Aorta (tissue), 5 donors: ENCODE results near the gene USP6NL. TPM values are rescaled to one million over a fixed set of nuclear protein-coding genes. Genes with fewer than 3 reads are reported as not detected.
"Not testable (repeated sequence)": the region's sequence is repeated elsewhere in the genome, so short reads cannot be mapped to it uniquely, and the experiment has no call there.

Experiments
- ATAC-seq: fragments of 200-7000 bp; cut with Tn5 transposase; one replicate; pipeline ENCODE4 v1.9.1; 2022; ENCODE audit warnings: moderate library complexity; ENCODE audit not compliant: low FRiP score
- DNase-seq, 2 donors: peaks; one replicate each; pipeline ENCODE4 v3.0.0-alpha.2; 2020
- H3K27ac ChIP-seq, 2 donors: one replicate each; pipeline ENCODE4 v1.5.1; 2013; ENCODE audit warnings: low read length in 2 of 2, mild to moderate bottlenecking in 2 of 2, moderate library complexity in 2 of 2, control low read depth in 1 of 2, inconsistent platforms in 1 of 2, low read depth in 1 of 2
- H3K27me3 ChIP-seq, 2 donors: one replicate each; pipeline ENCODE4 v1.6.1; 2013; ENCODE audit warnings: control low read depth in 1 of 2, low read length in 1 of 2, mild to moderate bottlenecking in 1 of 2, moderate library complexity in 1 of 2; ENCODE audit not compliant: insufficient read depth in 2 of 2, control insufficient read depth in 1 of 2
- H3K36me3 ChIP-seq, 2 donors: one replicate each; pipeline ENCODE4 v1.6.1; 2013; ENCODE audit warnings: control low read depth in 1 of 2, low read length in 1 of 2, mild to moderate bottlenecking in 1 of 2; ENCODE audit not compliant: insufficient read depth in 2 of 2, control insufficient read depth in 1 of 2
- H3K4me1 ChIP-seq, 2 donors: one replicate each; pipeline ENCODE4 v1.6.1; 2013; ENCODE audit warnings: low read length in 2 of 2, control low read depth in 1 of 2, mild to moderate bottlenecking in 1 of 2, moderate library complexity in 1 of 2; ENCODE audit not compliant: insufficient read depth in 2 of 2, control insufficient read depth in 1 of 2
- H3K4me3 ChIP-seq, 2 donors: one replicate each; pipeline ENCODE4 v1.5.1; 2013; ENCODE audit warnings: low read length in 2 of 2, control low read depth in 1 of 2, mild to moderate bottlenecking in 1 of 2
- H3K9me3 ChIP-seq: one replicate; pipeline ENCODE4 v1.6.1; 2013; ENCODE audit warnings: mild to moderate bottlenecking, low read length; ENCODE audit not compliant: control insufficient read depth
- WGBS, 2 donors: extraction: QIAGEN DNeasy Blood & Tissue Kit; methylation state at CpG; one replicate each; pipeline ENCODE4 v1.1.7; 2013; 5-methylcytosine and 5-hydroxymethylcytosine counted together
- intact Hi-C, 2 donors: fragments of 100-400 bp; cut with DNase I; formaldehyde crosslinking; loops; one replicate each; pipeline versions ENCODE4 v1.14.2 to v1.15.0; 2022
- polyA plus RNA-seq, 2 donors: library from polyadenylated mRNA; stranded (reverse); fragments of 200-250 nt; gene quantifications; one replicate each; pipeline ENCODE4 v1.2.3, GENCODE V29; 2013
- total RNA-seq, 2 donors: library from RNA; stranded (reverse); fragmentation: NEBNext Ultra II Directional; extraction: Animal tissue kit (Norgen Biotek cat#: 25700); gene quantifications; one replicate each; pipeline ENCODE4 v1.2.1, GENCODE V29; 2021
- donor health status: healthy with polysubstance abuse.
- donor health status: Bipolar disorder and iron deficiency.
- donor health status: DM: no; HTN: no; CAD: no.
- donor health status: DM: no; HTN: no; CAD: no.
- donor health status: DM: yes; HTN: yes; CAD: no.

The USP6NL gene
- total and polyA plus RNA-seq, 4 donors, result 3.8 to 12.5 (median 7.7) TPM

DNA sequence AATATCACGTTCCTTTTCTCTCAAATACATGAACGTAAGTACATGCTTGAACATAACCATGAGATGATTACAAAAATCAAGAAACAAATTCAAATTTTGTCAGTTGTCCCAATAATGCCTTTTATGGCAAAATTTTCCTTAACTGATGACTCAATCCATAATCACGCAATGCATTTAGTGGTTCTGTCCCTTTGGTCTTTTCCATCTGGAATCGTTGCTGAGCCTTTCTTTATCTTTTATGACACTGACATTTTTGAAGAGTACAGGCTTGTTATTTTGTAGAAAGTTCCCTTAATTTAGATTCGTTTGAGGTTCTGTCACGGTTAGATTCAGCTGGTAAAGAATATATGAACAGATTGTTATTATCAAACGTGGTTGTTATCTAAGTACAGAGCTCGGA, 16.5 kb upstream of the USP6NL start:
- H3K36me3 ChIP-seq, H3K27ac ChIP-seq, H3K27me3 ChIP-seq, intact Hi-C loops, DNase-seq, H3K9me3 ChIP-seq, ATAC-seq, H3K4me3 ChIP-seq, H3K4me1 ChIP-seq: not testable (repeated sequence)
- 73 to 77% methylated on average over 8 of the region's 8 CpGs for WGBS, 2 donors

- no peak for ATAC-seq
- no peak for DNase-seq
- Histone ChIP-seq H3K27ac (no peak overlapping the region), H3K4me1 (no peaks in the 10 kb centered on the region), H3K4me3 (no peak overlapping the region), H3K9me3 (peaks cover 2% of the 10 kb centered on the region), H3K27me3 (peaks cover 0 to 1% of the 10 kb centered on the region in 2 donors), H3K36me3 (no peaks in the 10 kb centered on the region)
- intact Hi-C loops, result no loop called here
- 87 to 90% methylated on average over 3 of the region's 3 CpGs for WGBS, 2 donors
Measured at GRCh38 chr10:11626071-11626470, 14.6 kb upstream of the USP6NL start.

- H3K36me3 ChIP-seq, result no peaks in the 10 kb centered on the region
- peaks cover 0 to 1% of the 10 kb centered on the region in 2 donors for H3K27me3 ChIP-seq
- DNase-seq (peak in 1 of 2 donors; percentile 54), ATAC-seq (no peak)
- intact Hi-C loops, result no loop called here
- 79 to 82% methylated on average over 9 of the region's 9 CpGs for WGBS, 2 donors
- H3K9me3 ChIP-seq, result peaks cover 2% of the 10 kb centered on the region
- no peak overlapping the region for H3K4me3 ChIP-seq
- no peaks in the 10 kb centered on the region for H3K4me1 ChIP-seq
- no peak overlapping the region for H3K27ac ChIP-seq
Measured at GRCh38 chr10:11625019-11625735, 13.7 kb upstream of the USP6NL start.

GRCh38 chr10:11617233-11617632, 5.8 kb upstream of the USP6NL start:
- Histone ChIP-seq H3K4me3 (no peak overlapping the region), H3K9me3 (no peaks in the 10 kb centered on the region), H3K27me3 (no peaks in the 10 kb centered on the region), H3K36me3 (no peaks in the 10 kb centered on the region), H3K27ac (no peak overlapping the region), H3K4me1 (peaks cover 0 to 4% of the 10 kb centered on the region in 2 donors)
- ATAC-seq, result no peak
- intact Hi-C loops, result loop anchor here in 1 of 2 donors (10.0 kb wide), 1 partner anchor 138 kb away; no protein-coding TSS in a partner anchor
- DNase-seq, result no peak

DNA sequence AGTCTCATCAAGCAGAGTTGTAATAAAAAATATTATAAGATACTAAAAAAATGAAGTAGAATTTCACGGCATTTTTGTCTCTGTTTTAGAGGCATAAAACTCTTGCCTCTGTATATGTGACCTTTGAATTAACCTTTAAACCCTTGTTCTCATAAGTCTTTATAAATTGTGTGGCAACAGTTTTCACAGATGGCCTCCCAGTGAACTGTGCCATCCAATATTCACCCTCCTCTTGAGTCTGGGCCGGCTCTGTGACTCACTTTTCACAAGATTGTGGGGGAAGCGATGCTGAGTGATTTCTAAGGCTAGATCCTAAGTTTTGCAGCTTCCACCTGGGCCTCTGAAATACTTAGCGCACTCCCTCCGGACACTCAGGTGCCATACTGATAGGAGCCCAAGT, 4.6 kb upstream of the USP6NL start:
- H3K27me3 ChIP-seq, result no peaks in the 10 kb centered on the region
- no peaks in the 10 kb centered on the region for H3K36me3 ChIP-seq
- DNase-seq (no peak), ATAC-seq (no peak)
- intact Hi-C loops, result loop anchor here in 1 of 2 donors (10.0 kb wide), 1 partner anchor 139 kb away; no protein-coding TSS in a partner anchor
- H3K27ac ChIP-seq, result no peak overlapping the region
- H3K9me3 ChIP-seq, result no peaks in the 10 kb centered on the region
- H3K4me3 ChIP-seq, result no peak overlapping the region
- 67 to 80% methylated on average over 5 of the region's 5 CpGs for WGBS, 2 donors
- H3K4me1 ChIP-seq, result peaks cover 0 to 4% of the 10 kb centered on the region in 2 donors

DNA sequence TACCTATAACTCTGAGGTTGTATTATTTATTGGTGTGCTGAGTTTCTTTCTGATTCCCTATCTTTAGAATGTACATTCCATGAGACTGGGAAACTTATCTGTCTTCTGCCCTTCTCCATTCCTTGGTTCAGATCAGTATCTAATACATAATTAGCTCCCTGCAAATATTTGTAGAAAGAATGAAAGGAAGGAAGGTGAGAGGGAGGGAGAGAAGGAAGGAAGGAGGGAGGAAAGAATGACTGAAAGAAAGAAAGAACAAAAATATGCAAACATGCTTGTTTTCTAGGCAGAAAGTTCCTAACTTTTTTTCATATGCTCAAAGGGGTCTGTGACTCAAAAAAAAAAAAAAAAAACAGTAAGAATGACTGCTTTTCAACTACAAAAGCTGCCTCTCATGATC, 3.9 kb upstream of the USP6NL start:
- no peaks in the 10 kb centered on the region for H3K36me3 ChIP-seq
- DNase-seq (no peak), ATAC-seq (no peak)
- no peaks in the 10 kb centered on the region for H3K27me3 ChIP-seq
- H3K27ac ChIP-seq, result no peak overlapping the region
- H3K4me3 ChIP-seq, result no peak overlapping the region
- peaks cover 0 to 4% of the 10 kb centered on the region in 2 donors for H3K4me1 ChIP-seq
- intact Hi-C loops, result loop anchor here in 1 of 2 donors (10.0 kb wide), 1 partner anchor 139 kb away; no protein-coding TSS in a partner anchor
- no peaks in the 10 kb centered on the region for H3K9me3 ChIP-seq

DNA sequence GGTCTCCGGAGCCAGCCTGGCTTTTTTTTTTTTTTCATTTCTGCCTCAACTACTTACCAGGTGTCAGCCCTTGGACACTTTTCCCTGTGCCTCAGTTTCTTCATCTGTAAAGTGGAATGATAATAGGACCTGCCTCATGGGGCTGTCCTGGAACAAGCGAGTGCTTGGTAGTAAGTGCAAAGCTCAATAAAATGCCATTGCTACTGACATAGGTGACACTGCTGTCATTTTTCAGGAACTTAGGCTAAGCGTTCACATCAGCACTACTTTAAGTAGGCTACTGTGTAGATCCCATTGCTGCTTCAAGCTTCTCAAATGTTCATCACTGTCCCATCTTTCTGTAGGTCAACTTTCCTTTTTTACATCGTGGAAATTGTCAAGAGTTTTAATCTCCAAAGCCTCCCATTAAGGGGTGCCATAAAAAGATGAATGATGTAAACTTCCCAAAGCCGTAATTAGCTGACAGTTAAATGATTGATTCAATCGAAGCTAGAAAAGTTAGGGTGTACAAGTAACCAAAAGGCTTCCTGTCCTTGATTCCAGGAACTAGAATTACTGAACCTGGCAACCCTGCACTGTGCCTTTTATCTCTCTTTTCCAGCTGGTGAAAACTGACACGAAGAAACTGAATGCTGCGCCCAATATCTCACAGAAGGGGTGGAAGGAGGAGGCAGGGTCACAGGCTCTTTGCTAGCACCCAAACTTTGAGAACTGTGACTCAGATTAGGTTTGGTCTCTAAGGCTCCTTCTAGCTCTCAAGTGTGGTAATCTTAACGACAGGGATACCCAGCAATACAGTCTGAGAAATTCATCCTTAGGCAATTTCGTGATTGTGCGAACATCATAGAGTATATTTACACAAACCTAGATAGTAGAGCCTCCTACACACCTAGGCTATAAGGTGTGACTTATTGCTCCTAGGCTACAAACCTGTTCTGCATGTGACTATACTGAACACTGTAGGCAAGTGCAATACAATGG, 861 bp upstream of the USP6NL start:
- H3K9me3 ChIP-seq, result no peaks in the 10 kb centered on the region
- peak overlapping the region; percentile 95 to 98 for H3K4me3 ChIP-seq
- intact Hi-C loops, result loop anchor here (5.0 to 10.0 kb wide), 4 partner anchors 85 to 145 kb away; no protein-coding TSS in a partner anchor
- peaks cover 0 to 7% of the 10 kb centered on the region in 2 donors for H3K4me1 ChIP-seq
- no peaks in the 10 kb centered on the region for H3K27me3 ChIP-seq
- WGBS, 2 donors, result 14 to 19% methylated on average over 11 of the region's 11 CpGs
- H3K36me3 ChIP-seq, result no peaks in the 10 kb centered on the region
- no peak for ATAC-seq
- no peak for DNase-seq
- H3K27ac ChIP-seq, result peak overlapping the region in 1 of 2 donors; percentile 91

DNA sequence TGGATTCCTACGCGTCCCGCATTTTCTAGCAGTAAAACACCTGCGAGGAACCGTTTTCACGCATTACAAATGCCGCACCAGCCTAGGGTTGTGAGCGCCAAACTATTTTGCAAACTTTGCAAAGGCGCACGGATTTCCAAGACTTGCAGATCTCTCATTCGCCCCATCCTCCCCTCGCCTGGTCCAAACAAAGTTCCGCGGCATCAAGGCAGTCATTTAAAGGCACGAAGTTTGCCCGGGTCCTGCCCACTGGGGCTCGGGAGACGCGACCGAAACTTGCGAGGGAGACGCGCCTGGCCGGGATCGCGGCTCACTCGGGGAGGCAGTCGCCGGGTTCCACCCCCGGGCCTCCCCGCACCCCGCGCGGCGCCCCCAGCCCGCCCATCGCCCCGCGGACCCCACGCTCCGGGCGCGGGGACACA, 613 bp downstream of the USP6NL start:
- 0 to 1% methylated on average over 29 to 43 of the region's 43 CpGs for WGBS, 2 donors

More for the DNA sequence above, 613 bp downstream of the USP6NL start:
- Histone ChIP-seq H3K9me3 (no peaks in the 10 kb centered on the region), H3K36me3 (no peaks in the 10 kb centered on the region), H3K27ac (peak overlapping the region; percentile 72 to 76), H3K4me1 (peaks cover 0 to 7% of the 10 kb centered on the region in 2 donors), H3K27me3 (no peaks in the 10 kb centered on the region), H3K4me3 (peak overlapping the region; percentile 95 to 98)
- ATAC-seq (peak; percentile 50), DNase-seq (peak; percentile 52 to 81)
- intact Hi-C loops, result loop anchor here (5.0 to 10.0 kb wide), 4 partner anchors 84 to 146 kb away; no protein-coding TSS in a partner anchor
